Tibial nerve (tissue), 4 donors: Measurements from ENCODE around the gene IFT57. TPM values are rescaled to one million over a fixed set of nuclear protein-coding genes. Genes with fewer than 3 reads are reported as not detected.

Source experiments
- DNase-seq, 2 donors: peaks; one replicate each; pipeline ENCODE4 v3.0.0-alpha.2; 2019; ENCODE audit warnings: low spot score in 2 of 2
- H3K27ac ChIP-seq, 4 donors: fragments of 200-600 bp; sonication (generic) in 3 of 4; one replicate each; pipeline ENCODE4 v1.5.1; 2017 to 2019; ENCODE audit warnings: mild to moderate bottlenecking in 1 of 4
- H3K27me3 ChIP-seq, 2 donors: fragments of 200-600 bp; sonication (generic) in 1 of 2; one replicate each; pipeline versions ENCODE4 v1.5.1 to v1.6.0; 2017 to 2019
- H3K36me3 ChIP-seq, 3 donors: fragments of 200-600 bp; sonication (generic); one replicate each; pipeline ENCODE4 v1.5.1; 2018 to 2019
- H3K4me1 ChIP-seq, 4 donors: fragments of 200-600 bp; sonication (generic) in 3 of 4; one replicate each; pipeline ENCODE4 v1.5.1; 2017 to 2019
- H3K4me3 ChIP-seq, 4 donors: fragments of 200-600 bp; sonication (generic) in 3 of 4; one replicate each; pipeline ENCODE4 v1.5.1; 2017 to 2019; ENCODE audit warnings: mild to moderate bottlenecking in 1 of 4, moderate library complexity in 1 of 4
- H3K9me3 ChIP-seq, 4 donors: fragments of 200-600 bp; sonication (generic) in 3 of 4; one replicate each; pipeline ENCODE4 v1.5.1; 2017 to 2019
- EP300 ChIP-seq, 2 donors: sonication (generic); formaldehyde crosslinking; IDR thresholded peaks; one replicate each; pipeline ENCODE4 v1.6.1; 2017; ENCODE audit warnings: antibody characterized with exemption in 2 of 2, mild to moderate bottlenecking in 1 of 2
- POLR2A ChIP-seq, 2 donors: fragments of 450-650 bp; IDR thresholded peaks; one replicate each; pipeline ENCODE4 v1.6.1; 2017; ENCODE audit warnings: antibody characterized with exemption in 2 of 2, mild to moderate bottlenecking in 2 of 2, moderate library complexity in 2 of 2
- WGBS, 2 donors: methylation state at CpG; one replicate each; pipeline ENCODE4 v1.1.5; 2018; 5-methylcytosine and 5-hydroxymethylcytosine counted together
- total RNA-seq, 4 donors: library from RNA; depleted of rRNA; stranded (reverse); fragments of >200 nt; gene quantifications; one replicate each; pipeline ENCODE4 v1.1.0, GENCODE V29; 2016
- TF ChIP-seq, protein P1 (sequence below), 5 experiments: fragments of 200-600 bp in 3 of 5; fragments of 450-650 bp in 2 of 5; sonication (generic) in 3 of 5; IDR thresholded peaks; one replicate each; pipeline ENCODE4 v1.5.1; 2016 to 2019; ENCODE audit warnings: antibody characterized with exemption in 5 of 5, mild to moderate bottlenecking in 3 of 5, moderate library complexity in 2 of 5

Gene IFT57
- total RNA-seq, 4 donors from 2014 or later, result 49.6 to 97.1 (median 63.5) TPM

DNA sequence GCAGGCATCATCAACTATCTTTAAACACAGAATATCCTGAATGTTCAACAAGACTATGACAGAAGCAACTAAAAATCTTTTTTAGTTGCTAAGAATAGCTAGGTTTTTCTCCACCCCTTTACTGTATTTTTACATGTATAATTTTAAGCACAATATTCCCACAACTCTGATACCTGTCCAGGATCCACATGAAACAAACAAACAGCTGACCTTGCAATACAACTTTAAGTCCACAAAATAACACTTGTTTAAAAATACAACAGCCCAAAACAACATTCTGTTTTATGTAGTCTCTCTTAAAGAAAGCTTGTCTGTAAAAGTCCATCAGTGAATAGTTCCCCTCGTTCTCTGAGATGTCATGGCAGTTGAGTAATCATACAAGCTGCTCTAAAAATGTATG, 41.1 kb downstream of the IFT57 start:
- Histone ChIP-seq H3K4me1 (peaks cover 0 to 5% (median 0%) of the 10 kb centered on the region in 4 donors), H3K27ac (no peak overlapping the region), H3K27me3 (no peaks in the 10 kb centered on the region), H3K9me3 (peaks cover 0 to 10% (median 0%) of the 10 kb centered on the region in 4 donors), H3K4me3 (no peak overlapping the region), H3K36me3 (peaks cover 0 to 21% (median 0%) of the 10 kb centered on the region in 3 donors)
- no peak for TF ChIP-seq EP300 (IDR thresholded peaks at IDR 0.05)
- no peak for TF ChIP-seq POLR2A (IDR thresholded peaks at IDR 0.05)
- TF ChIP-seq, protein P1, sequence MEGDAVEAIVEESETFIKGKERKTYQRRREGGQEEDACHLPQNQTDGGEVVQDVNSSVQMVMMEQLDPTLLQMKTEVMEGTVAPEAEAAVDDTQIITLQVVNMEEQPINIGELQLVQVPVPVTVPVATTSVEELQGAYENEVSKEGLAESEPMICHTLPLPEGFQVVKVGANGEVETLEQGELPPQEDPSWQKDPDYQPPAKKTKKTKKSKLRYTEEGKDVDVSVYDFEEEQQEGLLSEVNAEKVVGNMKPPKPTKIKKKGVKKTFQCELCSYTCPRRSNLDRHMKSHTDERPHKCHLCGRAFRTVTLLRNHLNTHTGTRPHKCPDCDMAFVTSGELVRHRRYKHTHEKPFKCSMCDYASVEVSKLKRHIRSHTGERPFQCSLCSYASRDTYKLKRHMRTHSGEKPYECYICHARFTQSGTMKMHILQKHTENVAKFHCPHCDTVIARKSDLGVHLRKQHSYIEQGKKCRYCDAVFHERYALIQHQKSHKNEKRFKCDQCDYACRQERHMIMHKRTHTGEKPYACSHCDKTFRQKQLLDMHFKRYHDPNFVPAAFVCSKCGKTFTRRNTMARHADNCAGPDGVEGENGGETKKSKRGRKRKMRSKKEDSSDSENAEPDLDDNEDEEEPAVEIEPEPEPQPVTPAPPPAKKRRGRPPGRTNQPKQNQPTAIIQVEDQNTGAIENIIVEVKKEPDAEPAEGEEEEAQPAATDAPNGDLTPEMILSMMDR (IDR thresholded peaks at IDR 0.05), result no peak
- no peak for DNase-seq
- WGBS, 2 donors, result 55 to 56% methylated on average over 1 of the region's 1 CpG

DNA sequence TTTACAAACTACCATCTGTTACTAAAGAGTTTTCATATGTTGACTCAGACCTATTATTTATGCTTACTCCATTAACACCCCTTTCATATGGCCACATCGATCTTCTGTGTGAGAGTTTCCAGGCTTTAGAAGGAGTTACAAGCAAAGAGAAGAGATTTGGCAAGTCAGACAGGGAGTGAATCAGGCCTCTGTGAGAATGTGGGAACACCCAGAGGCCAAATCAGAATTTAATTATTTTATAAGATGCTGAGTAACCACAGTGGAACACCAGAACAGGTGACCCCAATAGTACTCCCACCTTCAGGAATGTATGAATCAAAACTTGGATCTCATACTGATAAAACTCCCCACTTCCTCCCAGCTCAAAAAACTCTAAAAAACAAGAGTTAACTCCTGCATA, 42.0 kb downstream of the IFT57 start:
- Histone ChIP-seq H3K4me3 (no peak overlapping the region), H3K9me3 (peaks cover 0 to 3% (median 0%) of the 10 kb centered on the region in 4 donors), H3K4me1 (peaks cover 0 to 5% (median 0%) of the 10 kb centered on the region in 4 donors), H3K27ac (no peak overlapping the region), H3K36me3 (peaks cover 0 to 11% (median 0%) of the 10 kb centered on the region in 3 donors), H3K27me3 (no peaks in the 10 kb centered on the region)
- no peak for DNase-seq
- 39 to 55% methylated on average over 1 of the region's 1 CpG for WGBS, 2 donors
- TF ChIP-seq EP300 (IDR thresholded peaks at IDR 0.05) (no peak), POLR2A (IDR thresholded peaks at IDR 0.05) (no peak)
- TF ChIP-seq, protein P1 (IDR thresholded peaks at IDR 0.05), result no peak

DNA sequence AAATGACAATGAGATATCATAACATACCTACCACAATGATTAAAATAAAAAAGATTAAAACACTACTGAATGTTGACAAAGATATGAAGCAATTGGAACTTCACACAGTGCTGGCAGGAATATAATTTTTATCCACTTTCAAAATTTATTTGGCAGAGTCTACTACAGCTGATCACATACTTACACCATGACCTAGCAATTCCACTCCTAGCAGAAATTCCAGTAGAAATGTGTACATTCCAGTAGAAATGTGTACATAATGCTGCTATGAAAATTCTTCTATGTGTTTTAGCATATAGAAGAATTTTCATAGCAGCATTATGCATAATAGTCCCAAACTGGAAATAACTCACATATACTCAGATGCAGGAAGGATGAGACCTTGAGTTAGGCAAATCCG, 43.5 kb downstream of the IFT57 start:
- H3K27ac ChIP-seq, result no peak overlapping the region
- no peak for DNase-seq
- no peaks in the 10 kb centered on the region for H3K36me3 ChIP-seq
- TF ChIP-seq POLR2A (IDR thresholded peaks at IDR 0.05), result no peak
- TF ChIP-seq, protein P1 (IDR thresholded peaks at IDR 0.05), result no peak
- no peak for TF ChIP-seq EP300 (IDR thresholded peaks at IDR 0.05)
- no peak overlapping the region for H3K4me3 ChIP-seq
- no peaks in the 10 kb centered on the region for H3K27me3 ChIP-seq
- H3K9me3 ChIP-seq, result no peaks in the 10 kb centered on the region
- peaks cover 0 to 5% (median 0%) of the 10 kb centered on the region in 4 donors for H3K4me1 ChIP-seq
- 100% methylated on average over 1 of the region's 1 CpG for WGBS, 2 donors

DNA sequence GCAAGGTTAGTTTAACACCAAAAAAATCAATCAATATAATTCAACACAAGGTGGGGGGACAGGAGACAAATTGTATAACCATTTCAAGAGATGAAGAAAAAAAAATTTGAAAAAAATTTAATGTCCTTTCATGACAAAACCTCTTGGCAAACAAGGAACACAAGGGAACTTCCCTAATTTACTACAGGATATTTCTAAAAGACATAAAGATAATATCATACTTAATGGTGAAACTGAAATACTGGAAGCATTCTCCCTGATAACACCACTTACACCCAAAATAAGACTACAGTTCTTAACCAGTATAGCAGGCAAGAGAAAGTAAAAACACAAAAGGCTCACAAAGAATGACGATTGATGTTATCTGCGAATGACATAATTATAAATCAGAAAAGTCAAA, 44.7 kb downstream of the IFT57 start:
- Histone ChIP-seq H3K4me1 (peaks cover 0 to 5% (median 0%) of the 10 kb centered on the region in 4 donors), H3K4me3 (no peak overlapping the region), H3K36me3 (no peaks in the 10 kb centered on the region), H3K27me3 (no peaks in the 10 kb centered on the region), H3K9me3 (no peaks in the 10 kb centered on the region), H3K27ac (no peak overlapping the region)
- WGBS, 2 donors, result 87 to 89% methylated on average over 2 of the region's 2 CpGs
- DNase-seq, result no peak
- no peak for TF ChIP-seq POLR2A (IDR thresholded peaks at IDR 0.05)

DNA sequence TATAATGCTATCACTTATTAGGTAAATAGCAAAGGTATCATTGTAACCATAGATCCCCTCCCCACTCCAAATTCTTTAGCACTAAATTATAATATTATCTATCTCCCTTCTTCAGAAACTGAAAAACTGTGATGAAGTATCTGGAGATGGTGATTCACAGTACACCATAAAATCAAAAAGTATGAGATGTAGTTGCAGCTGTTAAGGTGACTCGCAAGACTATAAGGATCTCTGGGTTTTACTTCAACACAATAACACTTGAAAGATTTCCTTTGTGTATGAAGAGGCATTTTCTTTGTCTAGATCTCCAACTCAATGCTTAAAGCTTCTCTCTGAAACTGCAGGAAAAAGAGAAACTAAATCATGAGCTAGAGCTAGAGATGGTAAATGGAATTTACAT, 46.9 kb downstream of the IFT57 start:
- Histone ChIP-seq H3K4me1 (peaks cover 0 to 5% (median 0%) of the 10 kb centered on the region in 4 donors), H3K27ac (no peak overlapping the region)
- 87 to 100% methylated on average over 1 of the region's 1 CpG for WGBS, 2 donors

DNA sequence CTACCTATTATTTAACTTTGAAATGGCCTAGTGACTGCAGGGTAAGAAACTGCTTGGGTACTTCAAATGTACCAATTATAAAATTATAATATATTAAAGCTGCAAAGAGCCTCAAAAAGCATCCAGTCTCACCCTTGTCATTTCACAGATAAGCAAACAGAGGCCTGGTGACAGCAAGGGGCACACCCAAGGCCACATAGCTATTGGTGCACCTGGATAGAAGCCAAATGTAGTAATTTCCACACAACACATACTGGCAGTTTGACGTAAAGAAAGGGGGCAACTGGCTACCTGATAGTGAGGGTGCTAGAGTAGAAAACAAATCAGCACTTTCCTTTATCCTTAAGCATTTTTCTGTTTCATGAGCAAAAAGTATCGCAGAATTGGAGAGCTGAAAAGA, 51.1 kb downstream of the IFT57 start:
- no peak for DNase-seq
- H3K36me3 ChIP-seq, result peaks cover 0 to 6% (median 0%) of the 10 kb centered on the region in 3 donors
- TF ChIP-seq, protein P1 (IDR thresholded peaks at IDR 0.05), result no peak
- TF ChIP-seq POLR2A (IDR thresholded peaks at IDR 0.05), result no peak
- no peak for TF ChIP-seq EP300 (IDR thresholded peaks at IDR 0.05)
- no peak overlapping the region for H3K4me3 ChIP-seq
- no peaks in the 10 kb centered on the region for H3K9me3 ChIP-seq
- no peak overlapping the region for H3K27ac ChIP-seq
- H3K4me1 ChIP-seq, result no peaks in the 10 kb centered on the region
- 91 to 93% methylated on average over 2 of the region's 2 CpGs for WGBS, 2 donors
- H3K27me3 ChIP-seq, result no peaks in the 10 kb centered on the region

More for the DNA sequence above, 46.9 kb downstream of the IFT57 start:
- TF ChIP-seq EP300 (IDR thresholded peaks at IDR 0.05) (no peak), POLR2A (IDR thresholded peaks at IDR 0.05) (no peak)
- no peaks in the 10 kb centered on the region for H3K27me3 ChIP-seq
- no peaks in the 10 kb centered on the region for H3K9me3 ChIP-seq
- H3K4me3 ChIP-seq, result no peak overlapping the region
- H3K36me3 ChIP-seq, result no peaks in the 10 kb centered on the region
- no peak for DNase-seq
